K562 (cell line): ENCODE results near the gene COX20. TPM values are rescaled to one million over a fixed set of nuclear protein-coding genes. Genes with fewer than 3 reads are reported as not detected.

Experiments used
- BCLAF1 ChIP-seq, 2 experiments: fragments of 450-650 bp in 1 of 2; IDR thresholded peaks; 2 replicates each; pipeline ENCODE4 v1.6.1; 2011 to 2017; ENCODE audit warnings: low read depth in 2 of 2, antibody characterized with exemption in 1 of 2, borderline replicate concordance in 1 of 2, low read length in 1 of 2, mild to moderate bottlenecking in 1 of 2, mixed read lengths in 1 of 2; ENCODE audit not compliant: control insufficient read depth in 1 of 2
- CBFA2T3 ChIP-seq: fragments of 450-650 bp; IDR thresholded peaks from 2 replicates; pipeline ENCODE4 v1.6.1; 2017
- CHD4 ChIP-seq: fragments of 200-600 bp; sonication (generic); IDR thresholded peaks from 3 replicates; pipeline ENCODE4 v1.6.1; 2012; ENCODE audit warnings: low read depth, mild to moderate bottlenecking, mixed read lengths, low read length, inconsistent platforms; ENCODE audit not compliant: insufficient read depth, insufficient replicate concordance, poor library complexity, severe bottlenecking
- DIDO1 ChIP-seq: fragments of 450-650 bp; IDR thresholded peaks from 2 replicates; pipeline ENCODE4 v1.6.1; 2016; ENCODE audit warnings: low read depth, missing biosample characterization, missing genetic modification characterization
- ELK3 ChIP-seq: fragments of 450-650 bp; formaldehyde crosslinking; IDR thresholded peaks from 2 replicates; pipeline ENCODE4 v1.4.0; 2020; ENCODE audit warnings: mild to moderate bottlenecking
- FIP1L1 ChIP-seq: fragments of 200-400 bp; formaldehyde crosslinking; IDR thresholded peaks from 2 replicates; pipeline ENCODE4 v1.6.1; 2018; ENCODE audit warnings: mild to moderate bottlenecking, low read depth, low read length; ENCODE audit not compliant: poor library complexity, severe bottlenecking
- IRF9 ChIP-seq: fragments of 450-650 bp; IDR thresholded peaks from 2 replicates; pipeline ENCODE4 v1.6.1; 2016; ENCODE audit warnings: missing biosample characterization, missing genetic modification characterization
- LARP7 ChIP-seq: fragments of 450-650 bp; IDR thresholded peaks from 2 replicates; pipeline ENCODE4 v1.6.1; 2016
- MCM5 ChIP-seq: fragments of 450-650 bp; IDR thresholded peaks from 2 replicates; pipeline ENCODE4 v1.6.1; 2016; ENCODE audit warnings: low read depth
- MTA3 ChIP-seq: fragments of 450-650 bp; formaldehyde crosslinking; IDR thresholded peaks from 2 replicates; pipeline ENCODE4 v1.6.1; 2017; ENCODE audit warnings: mild to moderate bottlenecking, borderline replicate concordance
- RB1 ChIP-seq: fragments of 450-650 bp; IDR thresholded peaks from 2 replicates; pipeline ENCODE4 v1.6.1; 2017; ENCODE audit warnings: low read depth, mild to moderate bottlenecking
- RBFOX2 ChIP-seq: fragments of 200-400 bp; formaldehyde crosslinking; IDR thresholded peaks from 2 replicates; pipeline ENCODE4 v1.6.1; 2017; ENCODE audit warnings: low read depth, mild to moderate bottlenecking, low read length, moderate library complexity
- RBM34 ChIP-seq: fragments of 200-400 bp; formaldehyde crosslinking; IDR thresholded peaks from 2 replicates; pipeline ENCODE4 v1.6.1; 2018; ENCODE audit warnings: low read length, borderline replicate concordance; ENCODE audit not compliant: insufficient read depth
- TFE3 ChIP-seq: fragments of 450-650 bp; formaldehyde crosslinking; IDR thresholded peaks from 2 replicates; pipeline ENCODE4 v1.4.0; 2020; ENCODE audit warnings: mild to moderate bottlenecking, mixed read lengths
- ZBTB9 ChIP-seq: fragments of 450-650 bp; formaldehyde crosslinking; IDR thresholded peaks from 2 replicates; pipeline ENCODE4 v1.4.0; 2020; ENCODE audit warnings: mild to moderate bottlenecking, moderate library complexity
- ZKSCAN1 ChIP-seq: fragments of 150-350 bp; IDR thresholded peaks from 2 replicates; pipeline ENCODE4 v1.6.1; 2016; ENCODE audit warnings: low read depth, low read length
- ZNF511 ChIP-seq: sonication (generic); formaldehyde crosslinking; IDR thresholded peaks from 2 replicates; pipeline ENCODE4 v1.8.0; 2022; ENCODE audit warnings: mild to moderate bottlenecking, missing genetic modification reagents
- polyA plus RNA-seq, 8 experiments: library from polyadenylated mRNA; depleted of rRNA in 4 of 8; stranded (reverse) in 5 of 8; unstranded in 3 of 8; fragments of >200 nt; fragmentation: Nextera tagmentation in 2 of 8; fragmentation: Illumina TruSeq in 1 of 8; extraction: Ambion mirVana in 2 of 8; extraction: Trizol in 1 of 8; gene quantifications; 2 replicates each; pipeline versions ENCODE4 v1.2.1 to v1.2.3, GENCODE V29; 2011 to 2014; ENCODE audit warnings: inconsistent platforms in 1 of 8, missing spikeins in 1 of 8
- total RNA-seq, 7 experiments: library from RNA; depleted of rRNA in 6 of 7; stranded (reverse); fragments of >200 nt in 6 of 7; fragmentation: Illumina TruSeq in 2 of 7; extraction: Trizol in 2 of 7; gene quantifications; 2 replicates each; pipeline versions ENCODE4 v1.2.1 to v1.2.3, GENCODE V29; 2011 to 2021; ENCODE audit warnings: low replicate concordance in 1 of 7

The COX20 gene
- total and polyA plus RNA-seq, 9 of the 15 experiments (the other 6 are each of a cell fraction or from before 2014, with no cell fraction given) = 41.5 to 192 (median 84.3) TPM

GRCh38 chr1:244834543-244835275 lies 749 bp upstream of the COX20 start (continued):
- TF ChIP-seq CHD4 (no peak), RB1 (no peak; the same call in 1 of the 2 replicates), CBFA2T3 (no peak), MTA3 (no peak; the same call in 1 of the 2 replicates), ZNF511 (CRISPR knock-in tag) (peak; percentile 91), LARP7 (no peak), ELK3 (CRISPR knock-in tag) (no peak), FIP1L1 (no peak), MCM5 (no peak), ZBTB9 (CRISPR knock-in tag) (no peak), RBFOX2 (no peak), DIDO1 (tag) (no peak), IRF9 (tag) (no peak; the same call in 1 of the 2 replicates), ZKSCAN1 (peak; percentile 45; the same call in 1 of the 2 replicates), BCLAF1 (IDR thresholded peaks at IDR 0.05; ENCODE audit: borderline replicate concordance in 1 of 2, control insufficient read depth in 1 of 2, low read depth in 2 of 2, low read length in 1 of 2) (no peak), TFE3 (no peak), RBM34 (no peak)
